Neural progenitor cell (in vitro differentiated cells): ENCODE data around the gene PCSK5. TPM values are rescaled to one million over a fixed set of nuclear protein-coding genes. Genes with fewer than 3 reads are reported as not detected.

Experiments used
- DNase-seq: peaks from one replicate; pipeline ENCODE4 v3.0.0-alpha.2; 2016; ENCODE audit warnings: low spot score
- H2AFZ ChIP-seq: fragments of 200-600 bp; sonication (generic); replicated peaks from 2 replicates; pipeline ENCODE4 v1.6.1; 2016; ENCODE audit warnings: antibody characterized with exemption
- H3F3A ChIP-seq: fragments of 200-600 bp; sonication (generic); 2 replicates; pipeline ENCODE4 v1.6.1; 2016; ENCODE audit warnings: antibody characterized with exemption, low read depth
- H3K27ac ChIP-seq: fragments of 200-600 bp; sonication (generic); 2 replicates; pipeline ENCODE4 v1.5.1; 2016; ENCODE audit warnings: mild to moderate bottlenecking
- H3K27me3 ChIP-seq: fragments of 200-600 bp; sonication (generic); 2 replicates; pipeline ENCODE4 v1.6.1; 2016; ENCODE audit warnings: mild to moderate bottlenecking, moderate library complexity
- H3K36me3 ChIP-seq: fragments of 200-600 bp; sonication (generic); 2 replicates; pipeline ENCODE4 v1.5.1; 2016
- H3K4me1 ChIP-seq: fragments of 200-600 bp; sonication (generic); 2 replicates; pipeline ENCODE4 v1.6.1; 2016; ENCODE audit warnings: mixed run types
- H3K4me2 ChIP-seq: fragments of 200-600 bp; sonication (generic); 2 replicates; pipeline ENCODE4 v1.6.1; 2016
- H3K4me3 ChIP-seq: fragments of 200-600 bp; sonication (generic); 2 replicates; pipeline ENCODE4 v1.5.1; 2016
- H3K79me2 ChIP-seq: fragments of 200-600 bp; sonication (generic); 2 replicates; pipeline ENCODE4 v1.6.1; 2016; ENCODE audit warnings: low read depth
- H3K9ac ChIP-seq: fragments of 200-600 bp; sonication (generic); 2 replicates; pipeline ENCODE4 v1.6.1; 2016
- H3K9me3 ChIP-seq: fragments of 200-600 bp; sonication (generic); 2 replicates; pipeline ENCODE4 v1.5.1; 2016; ENCODE audit warnings: low read depth
- H4K20me1 ChIP-seq: fragments of 200-600 bp; sonication (generic); 2 replicates; pipeline ENCODE4 v1.6.1; 2016; ENCODE audit warnings: low read depth
- H3K27ac Mint-ChIP-seq: 3 replicates; pipeline ENCODE4 v1.8.0; 2021; ENCODE audit warnings: mixed read lengths
- H3K27me3 Mint-ChIP-seq: 2 replicates; pipeline ENCODE4 v1.8.0; 2022; ENCODE audit warnings: low read depth, mild to moderate bottlenecking, inconsistent platforms, moderate library complexity, mixed read lengths; ENCODE audit not compliant: insufficient read depth
- H3K36me3 Mint-ChIP-seq: 3 replicates; pipeline ENCODE4 v1.8.0; 2021; ENCODE audit warnings: mixed read lengths
- H3K4me1 Mint-ChIP-seq: 3 replicates; pipeline ENCODE4 v1.8.0; 2021; ENCODE audit warnings: mixed read lengths
- H3K4me3 Mint-ChIP-seq: 3 replicates; pipeline ENCODE4 v1.8.0; 2021; ENCODE audit warnings: mild to moderate bottlenecking, moderate library complexity, mixed read lengths
- H3K9me3 Mint-ChIP-seq: 3 replicates; pipeline ENCODE4 v1.8.0; 2020; ENCODE audit warnings: mixed read lengths
- CTCF ChIP-seq: fragments of 200-600 bp; sonication (generic); IDR thresholded peaks from 2 replicates; pipeline ENCODE4 v1.5.1; 2017; ENCODE audit warnings: antibody characterized with exemption, mild to moderate bottlenecking
- EZH2 ChIP-seq: fragments of 200-600 bp; sonication (generic); IDR thresholded peaks from 2 replicates; pipeline ENCODE4 v1.6.1; 2017; ENCODE audit warnings: antibody characterized with exemption, mild to moderate bottlenecking, moderate library complexity
- EZH2phosphoT487 ChIP-seq: fragments of 200-600 bp; sonication (generic); IDR thresholded peaks from 2 replicates; pipeline ENCODE4 v1.6.1; 2017; ENCODE audit warnings: antibody characterized with exemption
- total RNA-seq: library from RNA; depleted of rRNA; stranded (reverse); fragments of >200 nt; gene quantifications from 2 replicates; pipeline ENCODE4 v1.2.3, GENCODE V29; 2015; ENCODE audit warnings: low replicate concordance

The PCSK5 gene
- total RNA-seq, 1 donor from 2014 or later, result 23.4 TPM

DNA sequence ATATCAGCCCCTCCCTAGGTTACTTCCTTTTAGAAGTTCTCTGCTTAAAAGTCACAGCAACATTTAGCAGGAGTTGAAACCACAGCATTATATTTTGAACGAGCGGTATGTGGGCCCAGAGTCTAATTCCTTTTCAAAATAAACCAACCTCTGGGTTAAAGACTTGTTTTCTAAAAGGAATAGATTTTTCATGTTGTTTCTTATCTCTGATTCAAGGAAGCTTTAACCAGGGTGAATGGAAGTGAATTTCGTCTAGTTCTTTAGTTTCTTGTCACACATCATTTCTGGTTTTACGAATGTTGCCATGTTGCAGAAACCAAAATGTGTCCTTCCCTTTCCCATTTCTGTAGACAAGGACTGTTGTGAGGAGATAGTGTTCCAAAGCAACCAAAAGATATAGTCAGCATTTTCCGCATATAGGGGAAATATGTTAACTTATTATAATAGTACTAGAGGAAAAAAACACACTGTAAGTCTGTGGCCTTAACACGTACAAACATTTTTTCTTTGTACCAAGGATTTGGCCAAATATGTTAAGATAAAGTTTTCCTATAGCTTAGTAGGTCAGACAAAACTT is 142.4 kb downstream of the PCSK5 start:
- no peak overlapping the region for H3K4me3 ChIP-seq
- no peak overlapping the region for H3K4me2 ChIP-seq
- H3K27ac Mint-ChIP-seq, result no peak overlapping the region

GRCh38 chr9:76034049-76034448 is 143.6 kb downstream of the PCSK5 start:
- H3K9me3 Mint-ChIP-seq, result no peaks in the 10 kb centered on the region

More for the DNA sequence above, 142.4 kb downstream of the PCSK5 start:
- no peak for DNase-seq
- Mint-ChIP-seq H3K4me3 (no peak overlapping the region), H3K36me3 (peaks cover 37% of the 10 kb centered on the region), H3K4me1 (no peaks in the 10 kb centered on the region), H3K27me3 (peaks cover 2% of the 10 kb centered on the region), H3K9me3 (no peaks in the 10 kb centered on the region)
- Histone ChIP-seq H3K27me3 (no peaks in the 10 kb centered on the region), H3K79me2 (no peaks in the 10 kb centered on the region), H3K4me1 (peaks cover 15% of the 10 kb centered on the region), H3F3A (no peaks in the 10 kb centered on the region), H3K9ac (no peak overlapping the region), H2AFZ (no peak overlapping the region), H3K36me3 (peaks cover 12% of the 10 kb centered on the region), H3K27ac (no peak overlapping the region), H3K9me3 (no peaks in the 10 kb centered on the region), H4K20me1 (no peaks in the 10 kb centered on the region)
- TF ChIP-seq CTCF (no peak), EZH2phosphoT487 (no peak), EZH2 (no peak)

DNA sequence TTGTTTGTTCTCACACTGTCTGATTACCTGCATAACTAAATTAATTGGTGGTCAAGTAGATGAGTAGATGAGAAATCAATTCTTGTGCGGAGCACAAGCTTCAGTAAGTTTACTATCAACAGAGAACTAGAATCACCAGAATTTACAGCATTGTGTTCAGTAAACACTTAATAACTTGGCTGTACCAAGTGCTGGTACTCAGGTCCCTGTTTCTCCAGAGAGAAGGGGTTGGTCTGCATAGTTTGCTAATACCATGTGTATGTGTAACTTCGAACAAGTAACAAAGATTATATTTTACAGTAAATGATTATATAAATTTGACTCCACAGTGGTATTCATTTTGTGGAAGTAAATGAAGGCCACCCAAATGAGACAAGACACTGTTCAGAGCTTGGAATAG is 146.3 kb downstream of the PCSK5 start:
- TF ChIP-seq EZH2phosphoT487, result no peak
- TF ChIP-seq CTCF, result no peak
- TF ChIP-seq EZH2, result no peak
- H3K4me3 Mint-ChIP-seq, result no peak overlapping the region

More at GRCh38 chr9:76034049-76034448, 143.6 kb downstream of the PCSK5 start:
- no peaks in the 10 kb centered on the region for H4K20me1 ChIP-seq
- no peak overlapping the region for H3K27ac Mint-ChIP-seq
- peaks cover 19% of the 10 kb centered on the region for H3K4me1 ChIP-seq
- no peak for DNase-seq
- peaks cover 29% of the 10 kb centered on the region for H3K36me3 Mint-ChIP-seq
- no peaks in the 10 kb centered on the region for H3K4me1 Mint-ChIP-seq
- peaks cover 12% of the 10 kb centered on the region for H3K36me3 ChIP-seq
- no peak overlapping the region for H3K4me2 ChIP-seq
- no peaks in the 10 kb centered on the region for H3K27me3 ChIP-seq
- TF ChIP-seq EZH2 (no peak), EZH2phosphoT487 (no peak), CTCF (no peak)
- H2AFZ ChIP-seq, result no peak overlapping the region
- no peaks in the 10 kb centered on the region for H3K9me3 ChIP-seq
- H3K27me3 Mint-ChIP-seq, result peaks cover 2% of the 10 kb centered on the region
- no peak overlapping the region for H3K4me3 Mint-ChIP-seq
- no peaks in the 10 kb centered on the region for H3F3A ChIP-seq
- H3K4me3 ChIP-seq, result no peak overlapping the region
- H3K79me2 ChIP-seq, result no peaks in the 10 kb centered on the region
- no peak overlapping the region for H3K9ac ChIP-seq
- no peak overlapping the region for H3K27ac ChIP-seq

More for the DNA sequence above, 146.3 kb downstream of the PCSK5 start:
- Histone ChIP-seq H3K27me3 (no peaks in the 10 kb centered on the region), H3K9ac (no peak overlapping the region), H3K4me1 (peaks cover 19% of the 10 kb centered on the region), H3F3A (no peaks in the 10 kb centered on the region), H3K36me3 (peaks cover 5% of the 10 kb centered on the region), H4K20me1 (no peaks in the 10 kb centered on the region), H2AFZ (no peak overlapping the region), H3K4me2 (no peak overlapping the region), H3K27ac (no peak overlapping the region), H3K4me3 (no peak overlapping the region), H3K9me3 (no peaks in the 10 kb centered on the region), H3K79me2 (no peaks in the 10 kb centered on the region)
- Mint-ChIP-seq H3K27ac (no peak overlapping the region), H3K9me3 (no peaks in the 10 kb centered on the region), H3K27me3 (peaks cover 2% of the 10 kb centered on the region), H3K36me3 (peaks cover 24% of the 10 kb centered on the region), H3K4me1 (no peaks in the 10 kb centered on the region)
- DNase-seq, result no peak
